GM12878 (cell line): ENCODE data around the gene HAND2. TPM values are rescaled to one million over a fixed set of nuclear protein-coding genes. Genes with fewer than 3 reads are reported as not detected.

Source experiments
- ATAC-seq: fragments of 200-7000 bp; cut with Tn5 transposase; 3 replicates; pipeline ENCODE4 v1.9.1; 2020; ENCODE audit warnings: mild to moderate bottlenecking, moderate library complexity
- BruUV-seq: library from RNA; stranded (reverse); fragments of 400-500 nt; replicated peaks from 2 replicates; lab custom pipeline; 2021; lab: Mats Ljungman, UMichigan
- CTCF ChIA-PET: fragments of 300-600 bp; sonication (Branson Sonifier 250); formaldehyde crosslinking; extraction: SDS; loops from one replicate; lab custom pipeline; 2021; ENCODE audit warnings: inconsistent platforms; lab: Yijun Ruan, JAX
- POLR2A ChIA-PET: fragments of 350-600 bp; formaldehyde crosslinking; extraction: SDS; loops from one replicate; lab custom pipeline; 2021; ENCODE audit warnings: inconsistent platforms; lab: Charles Lee
- RAD21 ChIA-PET: fragments of 300-600 bp; sonication (Branson Sonifier 250); formaldehyde crosslinking; loops from one replicate; lab custom pipeline; 2023; ENCODE audit warnings: antibody characterized with exemption; ENCODE audit not compliant: unreplicated experiment; lab: Charles Lee
- SMC1A ChIA-PET: fragments of 300-600 bp; sonication (Branson Sonifier 250); formaldehyde crosslinking; loops from one replicate; lab custom pipeline; 2023; ENCODE audit not compliant: unreplicated experiment, uncharacterized antibody; lab: Charles Lee
- DNase-seq: peaks from one replicate; pipeline ENCODE4 v3.0.0-alpha.2; 2011; ENCODE audit warnings: low read depth, low spot score
- FAIRE-seq: peaks from 3 replicates; lab custom pipeline; 2011; peaks lifted over from hg19 to GRCh38; lab: Jason Lieb, UNC
- H2AFZ ChIP-seq: 2 replicates; pipeline ENCODE4 v1.6.0; 2011; ENCODE audit warnings: low read depth, low read length, control low read depth; ENCODE audit not compliant: control insufficient read depth
- H3K27ac ChIP-seq: 2 replicates; pipeline ENCODE4 v1.5.1; 2011; ENCODE audit warnings: control low read depth; ENCODE audit not compliant: control insufficient read depth, insufficient read depth
- H3K27me3 ChIP-seq, 2 experiments: replicated peaks in 1 of 2; 2 replicates each; pipeline versions ENCODE4 v1.6.0 to v1.6.1; 2011; ENCODE audit warnings: low read length in 1 of 2; ENCODE audit not compliant: control insufficient read depth in 2 of 2, insufficient read depth in 2 of 2
- H3K36me3 ChIP-seq, 2 experiments: 2 replicates each; pipeline ENCODE4 v1.5.1; 2011; ENCODE audit warnings: low read length in 1 of 2; ENCODE audit not compliant: control insufficient read depth in 2 of 2, insufficient read depth in 2 of 2
- H3K4me1 ChIP-seq: 2 replicates; pipeline ENCODE4 v1.6.1; 2011; ENCODE audit warnings: mild to moderate bottlenecking, low read length, moderate library complexity, mixed read lengths; ENCODE audit not compliant: control insufficient read depth, insufficient read depth
- H3K4me2 ChIP-seq: 2 replicates; pipeline ENCODE4 v1.6.0; 2011; ENCODE audit warnings: control low read depth; ENCODE audit not compliant: control insufficient read depth, insufficient read depth
- H3K4me3 ChIP-seq: fragments of 200-600 bp; sonication (generic); 2 replicates; pipeline ENCODE4 v1.5.1; 2016
- H3K79me2 ChIP-seq: 2 replicates; pipeline ENCODE4 v1.6.0; 2011; ENCODE audit warnings: low read length; ENCODE audit not compliant: control insufficient read depth, insufficient read depth
- H3K9ac ChIP-seq: 2 replicates; pipeline ENCODE4 v1.8.0; 2011; ENCODE audit warnings: low read length, control low read depth, mixed read lengths; ENCODE audit not compliant: control insufficient read depth, insufficient read depth
- H3K9me3 ChIP-seq: replicated peaks from 3 replicates; pipeline ENCODE4 v1.5.1; 2011; ENCODE audit warnings: mild to moderate bottlenecking, low read length; ENCODE audit not compliant: control insufficient read depth, insufficient read depth
- H4K20me1 ChIP-seq: 2 replicates; pipeline ENCODE4 v1.6.0; 2011; ENCODE audit not compliant: control insufficient read depth, insufficient read depth
- CTCF ChIP-seq, 3 experiments: IDR thresholded peaks in 2 of 3; conservative IDR thresholded peaks in 1 of 3; 2 replicates each; pipeline ENCODE4 v1.5.1; 2011; ENCODE audit warnings: low read depth in 3 of 3, low read length in 3 of 3, mild to moderate bottlenecking in 3 of 3, control low read depth in 2 of 3, moderate library complexity in 2 of 3, inconsistent platforms in 1 of 3, mixed read lengths in 1 of 3; ENCODE audit not compliant: control insufficient read depth in 2 of 3, insufficient read depth in 1 of 3; ENCODE audit errors: extremely low read depth in 1 of 3
- CUX1 ChIP-seq: IDR thresholded peaks from 2 replicates; pipeline ENCODE4 v1.6.1; 2012; ENCODE audit warnings: improper control_type of control experiment, low read depth, low read length; ENCODE audit not compliant: insufficient replicate concordance
- EP300 ChIP-seq, 2 experiments: fragments of 150-350 bp in 1 of 2; IDR thresholded peaks; 2 replicates each; pipeline ENCODE4 v1.6.1; 2011 to 2012; ENCODE audit warnings: low read depth in 2 of 2, low read length in 2 of 2, borderline replicate concordance in 1 of 2, improper control_type of control experiment in 1 of 2, inconsistent platforms in 1 of 2; ENCODE audit not compliant: control insufficient read depth in 1 of 2
- HDAC6 ChIP-seq: fragments of 200-600 bp; sonication (generic); IDR thresholded peaks from one replicate; pipeline ENCODE4 v1.8.0; 2017; ENCODE audit warnings: antibody characterized with exemption; ENCODE audit not compliant: unreplicated experiment
- HSF1 ChIP-seq: fragments of 150-350 bp; IDR thresholded peaks from 2 replicates; pipeline ENCODE4 v1.6.1; 2014; ENCODE audit warnings: mild to moderate bottlenecking, low read depth, low read length
- NFYA ChIP-seq: IDR thresholded peaks from 2 replicates; pipeline ENCODE4 v1.6.1; 2011; ENCODE audit warnings: low read depth, mild to moderate bottlenecking, low read length, improper control_type of control experiment, borderline replicate concordance
- POU2F2 ChIP-seq: IDR thresholded peaks from 3 replicates; pipeline ENCODE4 v1.6.1; 2011; ENCODE audit warnings: low read depth, mild to moderate bottlenecking, low read length, borderline replicate concordance
- RAD21 ChIP-seq: IDR thresholded peaks from 2 replicates; pipeline ENCODE4 v1.6.1; 2011; ENCODE audit warnings: mild to moderate bottlenecking, low read depth, low read length, moderate library complexity; ENCODE audit not compliant: insufficient read depth
- SIN3A ChIP-seq: IDR thresholded peaks from 2 replicates; pipeline ENCODE4 v1.6.1; 2012; ENCODE audit warnings: low read depth, low read length, improper control_type of control experiment
- SIX5 ChIP-seq: IDR thresholded peaks from 2 replicates; pipeline ENCODE4 v1.6.1; 2011; ENCODE audit warnings: mild to moderate bottlenecking, low read depth, low read length, moderate library complexity; ENCODE audit not compliant: severe bottlenecking
- YY1 ChIP-seq: IDR thresholded peaks from 2 replicates; pipeline ENCODE4 v1.6.1; 2011; ENCODE audit warnings: low read depth, mild to moderate bottlenecking, low read length
- WGBS: methylation state at CpG from one replicate; pipeline ENCODE4 v1.1.6; 2016; ENCODE audit warnings: low lambda C conversion rate; ENCODE audit not compliant: insufficient replicate concordance, insufficient coverage; ENCODE audit errors: missing lambda C conversion rate; 5-methylcytosine and 5-hydroxymethylcytosine counted together
- in situ Hi-C: fragments of 300-500 bp; cut with MboI; formaldehyde crosslinking; loops from 9 replicates; pipeline ENCODE4 v1.14.3; 2018; ENCODE audit warnings: mixed read lengths
- intact Hi-C: fragments of 100-400 bp; cut with micrococcal nuclease; formaldehyde crosslinking; loops from one replicate; pipeline ENCODE4 v1.14.2; 2022; ENCODE audit not compliant: unreplicated experiment
- polyA plus RNA-seq, 11 experiments: library from polyadenylated mRNA; depleted of rRNA in 4 of 11; unstranded in 6 of 11; stranded (reverse) in 5 of 11; fragments of >200 nt; fragmentation: Nextera tagmentation in 4 of 11; fragmentation: Illumina TruSeq in 1 of 11; extraction: Ambion mirVana in 4 of 11; extraction: Trizol in 1 of 11; gene quantifications; 1 replicate in 1 of 11; 2 replicates in 10 of 11; pipeline versions ENCODE4 v1.2.1 to v1.2.3, GENCODE V29; 2011 to 2016; ENCODE audit warnings: inconsistent platforms in 2 of 11, missing spikeins in 2 of 11, low read depth in 1 of 11
- total RNA-seq, 4 experiments: library from RNA; depleted of rRNA in 3 of 4; stranded (reverse); fragments of >200 nt in 3 of 4; fragmentation: Illumina TruSeq in 1 of 4; extraction: Trizol in 1 of 4; gene quantifications; 2 replicates each; pipeline versions ENCODE4 v1.2.1 to v1.2.3, GENCODE V29; 2013 to 2021

The HAND2 gene
- total and polyA plus RNA-seq, 10 of the 15 experiments (the other 5 are each of a cell fraction or from before 2014, with no cell fraction given) = 0.09 TPM; not detected in 9

- intact Hi-C loops (loop anchor here (1.0 to 5.0 kb wide), 3 partner anchors 74 to 481 kb away; no protein-coding TSS in a partner anchor), in situ Hi-C loops (loop anchor here (5.0 to 10.0 kb wide), 2 partner anchors 69 to 167 kb away; no protein-coding TSS in a partner anchor)
- peak; percentile 57; the same call in 1 of the 2 replicates for TF ChIP-seq YY1
- no peak for TF ChIP-seq SIN3A
- peak; percentile 66 for TF ChIP-seq HDAC6
- peak; percentile 83 for TF ChIP-seq RAD21
- no peak for TF ChIP-seq SIX5
- no peak for TF ChIP-seq EP300 (IDR thresholded peaks at IDR 0.05; ENCODE audit: borderline replicate concordance in 1 of 2, control insufficient read depth in 1 of 2, low read depth in 2 of 2, low read length in 2 of 2)
- TF ChIP-seq CUX1 = no peak
- no peak for TF ChIP-seq POU2F2
- TF ChIP-seq HSF1 = no peak
- TF ChIP-seq NFYA = no peak
- peak; percentile 78 to 91 (median 82) for TF ChIP-seq CTCF (IDR thresholded peaks at IDR 0.05 in 2 of 3, conservative IDR thresholded peaks at IDR 0.05 in 1 of 3; ENCODE audit: control insufficient read depth in 2 of 3, extremely low read depth in 1 of 3, insufficient read depth in 1 of 3, low read depth in 3 of 3, low read length in 3 of 3)
These were observed 35.7 kb downstream of the HAND2 start for GRCh38 chr4:173494013-173494970.

More at GRCh38 chr4:173494013-173494970, 35.7 kb downstream of the HAND2 start:
- Histone ChIP-seq H2AFZ (peak overlapping the region; percentile 99), H3K4me1 (peaks cover 4% of the 10 kb centered on the region), H3K36me3 (no peaks in the 10 kb centered on the region), H3K27me3 (no peaks in the 10 kb centered on the region), H3K4me2 (peak overlapping the region; percentile 100), H3K9ac (peak overlapping the region; percentile 47), H3K27ac (no peak overlapping the region), H3K9me3 (no peaks in the 10 kb centered on the region), H3K79me2 (no peaks in the 10 kb centered on the region), H4K20me1 (no peaks in the 10 kb centered on the region), H3K4me3 (peak overlapping the region; percentile 70; the same call in 1 of the 2 replicates)
- POLR2A ChIA-PET = no interaction called here
- BruUV-seq = no TSS peak
- DNase-seq (peak; percentile 27), ATAC-seq (peak; percentile 99), FAIRE-seq (peak; percentile 96)
- SMC1A ChIA-PET = interaction anchor here (1.5 kb wide), 1 partner anchor 74 kb away, joined by 17 read pairs; no protein-coding TSS in a partner anchor
- CTCF ChIA-PET = interaction anchor here (0.6 to 1.6 kb wide), 17 partner anchors 9 to 481 kb away, joined by 3 to 41 read pairs (median 4); no protein-coding TSS in a partner anchor
- RAD21 ChIA-PET = interaction anchor here (0.9 to 1.5 kb wide), 4 partner anchors 73 to 193 kb away, joined by 3 to 15 read pairs (median 6); no protein-coding TSS in a partner anchor
- 28% methylated on average over 40 of the region's 40 CpGs for WGBS
